HL-60/S4 (cell line): ENCODE results near the gene ATP10A.

ENCODE experiments used
- in situ Hi-C: fragments of 300-500 bp; cut with MboI; formaldehyde crosslinking; loops from 2 replicates; pipeline ENCODE4 v1.14.3; 2022; ENCODE audit warnings: low sequenced_read_pairs

The ATP10A gene

DNA sequence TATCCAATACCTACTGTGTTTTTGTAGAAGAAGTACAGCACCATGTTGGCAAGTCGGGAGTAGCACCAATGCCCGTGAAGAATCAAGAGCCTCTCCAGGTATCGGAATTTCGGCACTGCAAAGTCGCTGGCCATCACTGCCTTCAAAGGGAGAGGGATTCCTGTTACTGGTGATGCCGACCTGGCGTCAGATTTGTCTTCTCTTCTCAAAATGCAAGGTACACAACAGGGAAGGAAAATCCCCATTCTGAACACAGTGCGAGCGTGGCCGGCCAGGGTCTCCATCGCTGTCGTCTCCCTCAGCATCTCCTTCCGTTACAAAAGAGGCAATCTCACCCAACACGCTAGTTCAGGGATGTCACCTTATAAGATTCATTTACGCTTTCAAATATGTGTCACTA is 175.4 kb downstream of the ATP10A start:
- in situ Hi-C loops: loop anchor here (25.0 kb wide), 1 partner anchor 100 kb away; no protein-coding TSS in a partner anchor

- in situ Hi-C loops: loop anchor here (25.0 kb wide), 1 partner anchor 100 kb away; no protein-coding TSS in a partner anchor
Measured at GRCh38 chr15:25687276-25687675, 175.9 kb downstream of the ATP10A start.

- in situ Hi-C loops: loop anchor here (25.0 kb wide), 1 partner anchor 99 kb away; no protein-coding TSS in a partner anchor
Measured at GRCh38 chr15:25686780-25687179, 176.3 kb downstream of the ATP10A start.

GRCh38 chr15:25684521-25685431 is 178.4 kb downstream of the ATP10A start:
- in situ Hi-C loops: loop anchor here (25.0 kb wide), 1 partner anchor 97 kb away; no protein-coding TSS in a partner anchor

DNA sequence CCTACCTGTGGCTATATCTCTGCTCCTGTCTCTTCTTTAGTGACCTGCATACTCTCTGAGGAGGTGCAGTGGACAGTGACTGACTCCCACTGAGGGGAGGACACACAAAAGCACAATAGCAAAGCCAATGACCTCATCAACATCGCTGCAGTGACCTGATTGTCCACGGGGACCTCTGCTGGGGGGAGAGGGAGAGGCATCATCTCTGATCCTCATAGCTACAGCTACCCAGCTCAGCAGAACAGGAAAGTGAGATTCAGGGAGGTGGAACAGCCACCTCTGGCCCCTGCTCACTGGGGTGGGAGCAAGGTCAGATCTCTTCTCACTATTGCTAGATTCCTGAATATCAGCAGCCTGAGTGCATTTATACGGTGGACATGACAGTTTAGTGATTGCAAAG is 179.2 kb downstream of the ATP10A start:
- in situ Hi-C loops: loop anchor here (25.0 kb wide), 1 partner anchor 97 kb away; no protein-coding TSS in a partner anchor

- in situ Hi-C loops: loop anchor here (25.0 kb wide), 1 partner anchor 96 kb away; no protein-coding TSS in a partner anchor
Measured at GRCh38 chr15:25683415-25683814, 179.7 kb downstream of the ATP10A start.

DNA sequence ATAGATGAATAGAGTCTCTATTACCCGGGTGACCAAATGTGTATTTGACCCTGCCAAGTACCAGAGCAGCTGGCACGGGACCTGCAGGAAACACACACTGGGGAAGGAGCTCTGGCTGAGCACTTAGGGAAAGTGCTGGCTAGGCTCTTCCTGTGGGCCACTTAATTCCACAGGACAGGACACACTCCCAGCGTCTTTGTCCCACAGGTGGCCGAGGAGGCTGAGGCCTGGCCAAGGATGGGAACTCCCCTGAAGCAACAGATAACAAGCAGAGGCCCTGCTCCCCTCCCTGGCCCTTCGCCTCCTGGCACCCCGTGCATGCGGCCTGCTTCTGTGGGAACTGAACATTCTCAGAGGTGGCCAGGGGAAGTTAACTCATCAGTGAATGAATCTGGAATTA is 180.8 kb downstream of the ATP10A start:
- in situ Hi-C loops: loop anchor here (25.0 kb wide), 1 partner anchor 95 kb away; no protein-coding TSS in a partner anchor

DNA sequence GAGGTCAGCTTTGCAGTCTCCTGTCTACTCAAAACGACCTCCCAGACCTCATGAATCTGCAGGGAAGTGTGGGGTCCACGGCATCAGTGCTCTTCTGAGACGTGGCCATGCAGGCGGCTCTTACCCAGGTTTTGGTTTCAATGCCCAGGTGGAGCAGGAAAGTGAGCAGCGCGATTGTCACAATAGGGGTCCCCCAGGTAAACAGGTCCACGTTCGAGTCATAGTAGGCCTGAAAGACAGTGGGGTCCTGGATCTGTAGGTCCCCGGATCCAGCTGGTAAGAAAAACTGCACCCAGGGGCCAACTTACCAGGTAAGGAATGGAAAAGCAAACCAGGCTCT is 182.5 kb downstream of the ATP10A start:
- in situ Hi-C loops: loop anchor here (25.0 kb wide), 1 partner anchor 93 kb away; no protein-coding TSS in a partner anchor

GRCh38 chr15:25679964-25680685 is 183.0 kb downstream of the ATP10A start:
- in situ Hi-C loops: loop anchor here (25.0 kb wide), 1 partner anchor 93 kb away; no protein-coding TSS in a partner anchor

- in situ Hi-C loops: loop anchor here (25.0 kb wide), 1 partner anchor 92 kb away; no protein-coding TSS in a partner anchor
Measured at GRCh38 chr15:25679492-25679891, 183.6 kb downstream of the ATP10A start.

DNA sequence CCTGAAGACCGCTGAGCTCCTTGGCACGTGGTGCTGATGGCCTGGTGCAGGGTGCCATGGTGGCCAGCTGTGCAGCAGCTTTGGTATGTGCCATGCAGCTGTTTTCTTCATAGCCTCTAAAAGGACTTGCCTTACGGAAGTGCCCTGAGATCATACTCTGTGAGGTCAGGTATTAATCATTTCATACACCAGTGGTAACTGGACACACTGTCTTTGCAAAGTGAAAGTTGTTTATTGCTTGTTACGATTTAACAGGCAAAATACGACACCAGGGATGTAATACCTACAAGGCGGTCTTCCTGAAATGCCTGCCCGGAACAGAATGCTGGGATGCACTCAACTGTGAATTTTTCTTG is 184.6 kb downstream of the ATP10A start:
- in situ Hi-C loops: loop anchor here (25.0 kb wide), 1 partner anchor 91 kb away; no protein-coding TSS in a partner anchor

DNA sequence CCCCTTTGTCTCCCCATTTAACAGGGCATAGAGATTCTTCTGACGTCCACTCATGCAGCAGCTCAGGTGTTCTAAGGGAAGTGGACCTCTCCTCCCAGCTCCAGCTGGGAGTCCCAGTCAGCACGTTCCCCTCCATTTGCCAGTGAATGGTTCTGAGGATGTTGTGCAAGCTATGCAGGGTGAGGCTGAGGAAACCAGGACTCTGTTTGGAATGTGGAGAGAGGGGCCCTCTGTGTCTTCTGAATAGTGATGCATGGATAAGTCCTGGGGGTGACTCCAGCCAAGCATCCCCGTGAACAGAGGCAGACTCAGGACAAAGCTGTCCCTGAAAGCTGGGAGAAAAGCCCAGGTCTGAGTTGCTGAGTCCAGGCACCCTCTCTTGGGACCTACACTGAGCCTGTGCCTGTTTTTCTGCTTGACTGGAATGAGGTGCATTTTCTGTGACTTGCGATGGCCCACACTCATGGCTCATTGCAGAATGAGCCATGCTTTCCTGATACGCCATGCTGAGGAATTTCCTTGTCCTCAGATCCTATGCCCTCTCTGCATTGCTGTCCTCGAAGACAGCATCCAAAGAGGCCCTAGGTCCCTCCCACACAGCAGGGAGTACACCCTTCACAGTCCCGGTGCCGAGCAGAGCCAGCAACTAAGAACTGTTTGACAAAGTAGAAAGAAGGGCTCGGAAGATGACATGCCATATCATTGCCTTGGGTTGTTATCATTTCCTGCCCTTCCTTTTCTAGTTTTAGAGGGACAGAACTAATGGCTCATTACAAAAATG is 185.2 kb downstream of the ATP10A start:
- in situ Hi-C loops: loop anchor here (25.0 kb wide), 1 partner anchor 91 kb away; no protein-coding TSS in a partner anchor

- in situ Hi-C loops: loop anchor here (25.0 kb wide), 1 partner anchor 89 kb away; no protein-coding TSS in a partner anchor
Measured at GRCh38 chr15:25676070-25676469, 187.1 kb downstream of the ATP10A start.

DNA sequence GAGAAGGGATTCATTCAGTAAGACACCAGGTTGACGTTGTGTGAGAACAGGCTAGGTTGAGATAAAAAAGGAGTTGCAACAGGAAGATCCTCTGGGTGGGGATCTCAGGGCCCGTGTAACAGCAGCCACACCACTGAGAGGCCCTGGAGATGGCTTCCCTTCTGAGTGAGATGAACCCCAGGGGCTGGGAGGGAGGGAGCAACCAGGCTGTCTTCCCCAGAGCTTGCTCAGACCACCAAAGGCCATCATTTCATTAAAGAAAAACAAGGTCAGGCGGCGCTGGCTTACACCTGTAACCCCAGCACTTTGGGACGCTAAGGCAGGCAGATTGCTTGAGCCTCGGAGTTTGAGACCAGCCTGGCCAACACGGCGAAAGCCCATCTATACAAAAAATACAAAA is 187.7 kb downstream of the ATP10A start:
- in situ Hi-C loops: loop anchor here (25.0 kb wide), 1 partner anchor 88 kb away; no protein-coding TSS in a partner anchor

- in situ Hi-C loops: loop anchor here (25.0 kb wide), 1 partner anchor 88 kb away; no protein-coding TSS in a partner anchor
Measured at GRCh38 chr15:25674913-25675312, 188.2 kb downstream of the ATP10A start.

GRCh38 chr15:25673972-25674371 is 189.2 kb downstream of the ATP10A start:
- in situ Hi-C loops: no loop called here

GRCh38 chr15:25673351-25673750 is 189.8 kb downstream of the ATP10A start:
- in situ Hi-C loops: no loop called here

DNA sequence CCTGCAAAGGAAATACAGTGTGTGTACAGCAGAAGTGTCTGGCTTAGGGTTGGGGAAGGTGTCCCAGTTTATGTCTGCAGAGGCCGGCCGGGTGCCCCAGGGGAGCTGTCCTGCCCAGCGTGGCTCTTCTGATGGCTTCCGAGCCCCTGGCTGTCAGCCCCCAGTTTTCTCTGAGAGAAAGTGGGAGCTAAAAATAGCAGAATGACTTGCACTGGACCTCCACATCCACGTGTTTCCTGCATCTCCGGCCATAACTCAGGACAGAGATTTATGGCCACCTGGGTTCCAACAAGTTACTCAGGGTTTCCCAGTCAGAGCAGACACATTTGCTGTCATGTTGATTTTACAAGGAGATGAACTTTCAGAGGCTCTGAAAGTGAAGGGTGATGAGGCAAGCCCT is 192.0 kb downstream of the ATP10A start:
- in situ Hi-C loops: no loop called here

DNA sequence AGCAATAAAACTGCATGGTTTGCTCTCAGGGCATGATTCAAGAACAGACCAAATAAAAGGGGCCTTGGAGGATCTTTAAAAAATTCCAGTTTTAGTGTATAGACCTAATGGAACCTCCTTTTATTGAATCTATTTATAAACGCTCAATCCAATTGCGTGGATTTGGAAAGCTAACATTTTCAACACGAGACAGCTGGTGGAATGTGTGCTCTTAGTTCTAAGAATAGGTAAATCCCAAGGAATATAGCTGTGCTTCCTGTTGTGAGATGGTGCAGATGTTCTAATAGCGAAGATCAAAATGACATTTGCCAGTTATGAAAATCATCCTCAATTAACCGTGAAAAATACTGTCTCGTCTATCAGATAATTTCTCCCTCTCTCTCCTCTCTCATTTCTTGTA is 192.5 kb downstream of the ATP10A start:
- in situ Hi-C loops: no loop called here

- in situ Hi-C loops: no loop called here
Measured at GRCh38 chr15:25670025-25670554, 193.0 kb downstream of the ATP10A start.
